OCI-LY3 (cell line): ENCODE results near the gene SIRT3.

ENCODE experiments used
- H2AFZ ChIP-seq: fragments of 200-600, 300-600 bp; shearing (Covaris generic); 2 replicates; pipeline ENCODE4 v1.6.0; 2014; ENCODE audit warnings: antibody characterized with exemption, low read depth, low read length
- H3K27ac ChIP-seq: fragments of 200-600, 300-600 bp; sonication (generic); 2 replicates; pipeline ENCODE4 v1.5.1; 2014; ENCODE audit warnings: mild to moderate bottlenecking, low read length, moderate library complexity, mixed read lengths
- H3K27me3 ChIP-seq: fragments of 200-600, 300-600 bp; sonication (generic); 2 replicates; pipeline ENCODE4 v1.6.1; 2014; ENCODE audit warnings: low read depth, low read length, mixed read lengths
- H3K36me3 ChIP-seq: fragments of 200-600, 300-600 bp; sonication (generic); replicated peaks from 2 replicates; pipeline ENCODE3; 2014; ENCODE audit warnings: low read depth, low read length, mixed read lengths
- H3K4me1 ChIP-seq: fragments of 300-600, 200-600 bp; sonication (generic); 2 replicates; pipeline ENCODE4 v1.6.1; 2014; ENCODE audit warnings: low read length, mixed read lengths
- H3K4me2 ChIP-seq: fragments of 200-600, 300-600 bp; sonication (generic); 2 replicates; pipeline ENCODE4 v1.6.1; 2014; ENCODE audit warnings: low read length, mixed read lengths
- H3K4me3 ChIP-seq: fragments of 300-600, 200-600 bp; sonication (generic); 2 replicates; pipeline ENCODE4 v1.5.1; 2014; ENCODE audit warnings: antibody characterized with exemption, mild to moderate bottlenecking, low read length, moderate library complexity
- H3K79me2 ChIP-seq: fragments of 300-600, 200-600 bp; shearing (Covaris generic); 2 replicates; pipeline ENCODE4 v1.6.1; 2014; ENCODE audit warnings: mild to moderate bottlenecking, low read length, mixed read lengths
- H3K9ac ChIP-seq: fragments of 300-600, 200-600 bp; shearing (Covaris generic); 2 replicates; pipeline ENCODE4 v1.6.0; 2014; ENCODE audit warnings: mild to moderate bottlenecking, low read length, moderate library complexity
- H3K9me3 ChIP-seq: fragments of 200-600, 300-600 bp; shearing (Covaris generic); 2 replicates; pipeline ENCODE4 v1.6.1; 2014; ENCODE audit warnings: low read length, mixed read lengths; ENCODE audit not compliant: insufficient read depth
- H4K20me1 ChIP-seq: fragments of 200-600, 300-600 bp; sonication (generic); 2 replicates; pipeline ENCODE4 v1.6.1; 2016; ENCODE audit warnings: low read length, mixed read lengths; ENCODE audit not compliant: insufficient read depth
- EZH2phosphoT487 ChIP-seq: fragments of 200-600 bp; shearing (Covaris generic); IDR thresholded peaks from 2 replicates; pipeline ENCODE4 v1.6.1; 2018; ENCODE audit warnings: antibody characterized with exemption, mixed run types, low read depth
- TF ChIP-seq, protein P1 (sequence below): fragments of 200-600, 300-600 bp; sonication (generic); IDR thresholded peaks from 2 replicates; pipeline ENCODE4 v1.5.1; 2014; ENCODE audit warnings: antibody characterized with exemption, low read length, low read depth

SIRT3 gene

DNA sequence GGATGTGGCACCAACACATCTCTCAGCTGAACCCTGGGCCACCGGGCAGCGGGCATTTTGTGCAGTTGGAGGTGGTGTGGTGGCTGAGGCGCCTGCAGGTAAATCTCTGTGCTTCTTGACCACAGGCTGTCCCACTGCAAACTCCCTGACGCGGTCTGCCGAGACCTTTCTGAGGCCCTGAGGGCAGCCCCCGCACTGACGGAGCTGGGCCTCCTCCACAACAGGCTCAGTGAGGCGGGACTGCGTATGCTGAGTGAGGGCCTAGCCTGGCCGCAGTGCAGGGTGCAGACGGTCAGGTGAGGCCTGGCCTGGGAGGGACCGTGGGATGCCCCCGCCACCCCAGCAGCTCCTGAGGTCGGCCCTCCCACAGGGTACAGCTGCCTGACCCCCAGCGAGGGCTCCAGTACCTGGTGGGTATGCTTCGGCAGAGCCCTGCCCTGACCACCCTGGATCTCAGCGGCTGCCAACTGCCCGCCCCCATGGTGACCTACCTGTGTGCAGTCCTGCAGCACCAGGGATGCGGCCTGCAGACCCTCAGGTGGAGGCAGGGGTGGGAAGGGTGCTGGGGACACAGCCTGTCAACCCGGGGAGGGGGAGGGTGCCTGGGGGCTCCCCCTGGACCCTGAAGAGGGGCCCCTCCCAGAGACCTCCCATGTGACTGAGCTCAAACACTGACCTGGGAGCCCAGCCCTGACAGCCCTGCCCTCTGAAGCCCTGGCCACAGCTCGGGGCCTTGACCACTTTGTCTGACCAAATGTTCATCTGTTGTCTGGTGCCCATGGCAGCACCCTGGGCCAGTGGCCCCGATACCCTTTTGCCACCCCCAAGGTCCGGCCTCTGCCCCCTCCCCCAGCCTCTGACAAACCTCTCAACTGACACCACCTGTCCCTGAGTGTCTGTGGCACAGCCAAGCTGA, 48.2 kb upstream of the SIRT3 start:
- H3K9ac ChIP-seq, result no peak overlapping the region
- H3K4me2 ChIP-seq, result no peak overlapping the region
- no peak overlapping the region for H3K4me3 ChIP-seq
- H3K27me3 ChIP-seq, result peaks cover 9% of the 10 kb centered on the region; the same call in 1 of the 2 replicates
- H2AFZ ChIP-seq, result no peak overlapping the region
- TF ChIP-seq, protein P1, sequence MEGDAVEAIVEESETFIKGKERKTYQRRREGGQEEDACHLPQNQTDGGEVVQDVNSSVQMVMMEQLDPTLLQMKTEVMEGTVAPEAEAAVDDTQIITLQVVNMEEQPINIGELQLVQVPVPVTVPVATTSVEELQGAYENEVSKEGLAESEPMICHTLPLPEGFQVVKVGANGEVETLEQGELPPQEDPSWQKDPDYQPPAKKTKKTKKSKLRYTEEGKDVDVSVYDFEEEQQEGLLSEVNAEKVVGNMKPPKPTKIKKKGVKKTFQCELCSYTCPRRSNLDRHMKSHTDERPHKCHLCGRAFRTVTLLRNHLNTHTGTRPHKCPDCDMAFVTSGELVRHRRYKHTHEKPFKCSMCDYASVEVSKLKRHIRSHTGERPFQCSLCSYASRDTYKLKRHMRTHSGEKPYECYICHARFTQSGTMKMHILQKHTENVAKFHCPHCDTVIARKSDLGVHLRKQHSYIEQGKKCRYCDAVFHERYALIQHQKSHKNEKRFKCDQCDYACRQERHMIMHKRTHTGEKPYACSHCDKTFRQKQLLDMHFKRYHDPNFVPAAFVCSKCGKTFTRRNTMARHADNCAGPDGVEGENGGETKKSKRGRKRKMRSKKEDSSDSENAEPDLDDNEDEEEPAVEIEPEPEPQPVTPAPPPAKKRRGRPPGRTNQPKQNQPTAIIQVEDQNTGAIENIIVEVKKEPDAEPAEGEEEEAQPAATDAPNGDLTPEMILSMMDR, result no peak
- TF ChIP-seq EZH2phosphoT487, result no peak
- H3K9me3 ChIP-seq, result no peaks in the 10 kb centered on the region
- no peak overlapping the region for H3K27ac ChIP-seq
- peaks cover 6% of the 10 kb centered on the region for H3K4me1 ChIP-seq
- no peaks in the 10 kb centered on the region for H3K36me3 ChIP-seq
- no peaks in the 10 kb centered on the region for H4K20me1 ChIP-seq
- no peaks in the 10 kb centered on the region for H3K79me2 ChIP-seq

DNA sequence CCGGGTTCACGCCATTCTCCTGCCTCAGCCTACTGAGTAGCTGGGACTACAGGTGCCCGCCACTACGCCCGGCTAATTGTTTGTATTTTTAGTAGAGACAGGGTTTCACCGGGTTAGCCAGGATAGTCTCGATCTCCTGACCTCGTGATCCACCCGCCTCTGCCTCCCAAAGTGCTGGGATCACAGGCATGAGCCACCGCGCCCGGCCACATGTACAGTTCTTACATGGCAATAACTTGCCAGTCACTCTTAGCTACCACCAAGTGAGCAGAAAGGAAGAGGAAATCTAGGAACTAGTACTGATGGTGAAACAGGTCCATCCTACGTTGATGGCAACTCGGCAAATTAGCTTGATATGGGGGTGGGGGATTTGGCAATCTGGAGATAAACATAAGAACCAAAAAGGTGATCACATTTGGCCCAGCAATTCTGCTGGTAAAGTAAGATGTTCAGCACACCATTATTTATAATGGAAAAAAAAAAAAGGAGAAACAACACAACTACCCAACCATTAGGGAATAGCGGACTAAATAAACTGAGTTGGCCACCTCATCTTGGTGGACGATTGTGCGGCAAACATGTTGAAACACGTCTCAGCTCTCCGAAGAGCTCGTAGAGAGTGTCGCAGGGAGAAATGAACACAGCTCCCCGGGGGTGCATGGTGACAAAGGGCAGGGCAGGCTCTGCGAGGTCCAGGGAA, 47.4 kb upstream of the SIRT3 start:
- Histone ChIP-seq H4K20me1 (no peaks in the 10 kb centered on the region), H3K4me1 (peaks cover 6% of the 10 kb centered on the region), H3K4me2 (no peak overlapping the region), H3K9ac (no peak overlapping the region), H3K36me3 (no peaks in the 10 kb centered on the region), H3K27me3 (peaks cover 9% of the 10 kb centered on the region; the same call in 1 of the 2 replicates), H3K4me3 (no peak overlapping the region), H3K79me2 (no peaks in the 10 kb centered on the region), H3K27ac (no peak overlapping the region), H2AFZ (no peak overlapping the region), H3K9me3 (no peaks in the 10 kb centered on the region)
- no peak for TF ChIP-seq EZH2phosphoT487
- TF ChIP-seq, protein P1, result no peak

DNA sequence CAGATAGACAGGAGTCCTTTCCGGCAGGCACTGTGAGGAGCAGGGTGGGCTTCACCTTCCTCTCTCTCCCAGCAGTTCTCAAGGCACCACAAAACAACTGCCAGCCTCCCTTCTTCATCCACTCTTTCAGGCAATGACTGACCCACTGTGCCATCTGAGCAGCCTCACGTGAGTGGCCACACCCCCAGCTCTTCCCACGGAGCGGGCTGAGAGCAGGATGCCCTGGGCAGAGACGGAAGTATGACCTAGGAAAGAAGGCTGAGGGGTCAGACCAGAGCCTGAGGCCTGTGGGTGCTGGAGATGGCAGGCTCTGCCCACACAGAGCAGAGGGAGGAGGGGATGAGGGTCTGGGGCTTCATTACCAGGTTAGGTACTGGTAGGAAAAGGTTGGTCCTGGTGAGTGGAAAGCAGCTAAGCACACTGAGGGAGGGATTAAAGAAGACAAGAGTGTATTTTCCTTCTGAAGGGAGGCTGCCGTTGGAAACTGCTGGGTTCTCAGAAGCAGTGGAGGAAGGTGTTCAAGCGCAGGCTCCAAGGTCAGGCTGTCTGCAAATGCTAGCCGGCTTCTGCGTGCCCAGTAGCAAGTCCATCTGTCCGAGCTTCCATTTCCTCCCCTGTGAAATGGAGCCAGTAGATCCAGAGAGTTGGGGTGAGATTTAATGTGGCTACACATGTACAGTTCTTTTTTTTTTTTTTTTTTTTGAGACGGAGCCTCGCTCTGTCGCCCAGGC, 46.7 kb upstream of the SIRT3 start:
- Histone ChIP-seq H4K20me1 (no peaks in the 10 kb centered on the region), H3K9me3 (no peaks in the 10 kb centered on the region), H3K27me3 (peaks cover 4% of the 10 kb centered on the region; the same call in 1 of the 2 replicates), H2AFZ (no peak overlapping the region), H3K79me2 (no peaks in the 10 kb centered on the region), H3K4me2 (no peak overlapping the region), H3K9ac (no peak overlapping the region), H3K4me1 (peaks cover 1% of the 10 kb centered on the region; the same call in 1 of the 2 replicates), H3K27ac (no peak overlapping the region), H3K36me3 (no peaks in the 10 kb centered on the region), H3K4me3 (no peak overlapping the region)
- TF ChIP-seq, protein P1, result no peak
- TF ChIP-seq EZH2phosphoT487, result no peak
